Lower lobe of right lung (tissue), 2 donors: ENCODE data around the gene ZBTB2. TPM values are rescaled to one million over a fixed set of nuclear protein-coding genes. Genes with fewer than 3 reads are reported as not detected.

Experiments used
- ATAC-seq, 2 donors: fragments of 200-7000 bp; cut with Tn5 transposase; one replicate each; pipeline ENCODE4 v1.9.1; 2020 to 2022; ENCODE audit warnings: mild to moderate bottlenecking in 2 of 2, moderate library complexity in 2 of 2
- DNase-seq: peaks from one replicate; pipeline ENCODE4 v3.0.0-alpha.2; 2020
- H3K27ac ChIP-seq: fragments of 200-600 bp; one replicate; pipeline ENCODE4 v1.8.0; 2022
- H3K27me3 ChIP-seq: fragments of 200-600 bp; one replicate; pipeline ENCODE4 v1.8.0; 2022; ENCODE audit warnings: low read depth
- H3K36me3 ChIP-seq: fragments of 200-600 bp; one replicate; pipeline ENCODE4 v1.8.0; 2022; ENCODE audit warnings: mild to moderate bottlenecking
- H3K4me1 ChIP-seq: fragments of 200-600 bp; one replicate; pipeline ENCODE4 v1.8.0; 2022
- H3K4me3 ChIP-seq: fragments of 200-600 bp; one replicate; pipeline ENCODE4 v1.8.0; 2022; ENCODE audit warnings: mild to moderate bottlenecking
- H3K9me3 ChIP-seq: fragments of 200-600 bp; one replicate; pipeline ENCODE4 v1.8.0; 2022
- CTCF ChIP-seq: fragments of 200-600 bp; IDR thresholded peaks from one replicate; pipeline ENCODE4 v1.8.0; 2022; ENCODE audit warnings: antibody characterized with exemption, mild to moderate bottlenecking
- intact Hi-C: fragments of 100-400 bp; cut with DNase I; formaldehyde crosslinking; loops from one replicate; pipeline ENCODE4 v1.11.0; 2022
- total RNA-seq: library from RNA; stranded (reverse); fragmentation: NEBNext Ultra II Directional; extraction: Animal tissue kit (Norgen Biotek cat#: 25700); gene quantifications from one replicate; pipeline ENCODE4 v1.2.1, GENCODE V29; 2021
- donor health status: DM: no; HTN: yes; CAD: no; lungs with severe emphysema.

The ZBTB2 gene
- total RNA-seq, 1 donor from 2014 or later = 10.3 TPM

- no peaks in the 10 kb centered on the region for H3K27me3 ChIP-seq
- TF ChIP-seq CTCF = no peak
- H3K36me3 ChIP-seq = peaks cover 88% of the 10 kb centered on the region
- H3K9me3 ChIP-seq = no peaks in the 10 kb centered on the region
- no peak overlapping the region for H3K4me3 ChIP-seq
- DNase-seq = no peak
- H3K27ac ChIP-seq = no peak overlapping the region
- no peaks in the 10 kb centered on the region for H3K4me1 ChIP-seq
- no peak for ATAC-seq
- intact Hi-C loops = no loop called here
Measured at GRCh38 chr6:151428093-151428735, 36.9 kb upstream of the ZBTB2 start.

GRCh38 chr6:151425561-151425960, 34.2 kb upstream of the ZBTB2 start:
- intact Hi-C loops = no loop called here
- Histone ChIP-seq H3K4me3 (no peak overlapping the region), H3K4me1 (no peaks in the 10 kb centered on the region), H3K9me3 (no peaks in the 10 kb centered on the region), H3K36me3 (peaks cover 87% of the 10 kb centered on the region), H3K27me3 (no peaks in the 10 kb centered on the region), H3K27ac (no peak overlapping the region)
- DNase-seq = no peak
- ATAC-seq = no peak
- no peak for TF ChIP-seq CTCF

GRCh38 chr6:151422981-151423380, 31.6 kb upstream of the ZBTB2 start:
- H3K36me3 ChIP-seq = peaks cover 87% of the 10 kb centered on the region
- no peak for TF ChIP-seq CTCF
- no peaks in the 10 kb centered on the region for H3K9me3 ChIP-seq
- H3K27ac ChIP-seq = no peak overlapping the region
- intact Hi-C loops = no loop called here
- no peaks in the 10 kb centered on the region for H3K4me1 ChIP-seq
- no peak for ATAC-seq
- no peak for DNase-seq
- no peaks in the 10 kb centered on the region for H3K27me3 ChIP-seq
- no peak overlapping the region for H3K4me3 ChIP-seq

GRCh38 chr6:151417477-151417876, 26.1 kb upstream of the ZBTB2 start:
- H3K9me3 ChIP-seq = no peaks in the 10 kb centered on the region
- intact Hi-C loops = no loop called here
- H3K4me3 ChIP-seq = no peak overlapping the region
- H3K27me3 ChIP-seq = no peaks in the 10 kb centered on the region
- no peak for TF ChIP-seq CTCF
- no peaks in the 10 kb centered on the region for H3K4me1 ChIP-seq
- peaks cover 86% of the 10 kb centered on the region for H3K36me3 ChIP-seq
- H3K27ac ChIP-seq = no peak overlapping the region
- ATAC-seq (no peak), DNase-seq (no peak)

- Histone ChIP-seq H3K27ac (no peak overlapping the region), H3K4me3 (no peak overlapping the region), H3K4me1 (no peaks in the 10 kb centered on the region), H3K9me3 (no peaks in the 10 kb centered on the region), H3K27me3 (no peaks in the 10 kb centered on the region), H3K36me3 (peaks cover 61% of the 10 kb centered on the region)
- DNase-seq (no peak), ATAC-seq (no peak)
- no peak for TF ChIP-seq CTCF
- intact Hi-C loops = no loop called here
Measured at GRCh38 chr6:151414641-151415260, 23.4 kb upstream of the ZBTB2 start.
